GM11168 (cell line): ENCODE results near the gene MAG.
"Not testable (repeated sequence)": the region's sequence is repeated elsewhere in the genome, so short reads cannot be mapped to it uniquely, and the experiment has no call there.

Experiments
- in situ Hi-C: fragments of 300-500 bp; cut with MboI; formaldehyde crosslinking; loops from one replicate; pipeline ENCODE4 v1.12.0; 2022; ENCODE audit warnings: low sequenced_read_pairs; ENCODE audit not compliant: unreplicated experiment

Gene MAG

DNA sequence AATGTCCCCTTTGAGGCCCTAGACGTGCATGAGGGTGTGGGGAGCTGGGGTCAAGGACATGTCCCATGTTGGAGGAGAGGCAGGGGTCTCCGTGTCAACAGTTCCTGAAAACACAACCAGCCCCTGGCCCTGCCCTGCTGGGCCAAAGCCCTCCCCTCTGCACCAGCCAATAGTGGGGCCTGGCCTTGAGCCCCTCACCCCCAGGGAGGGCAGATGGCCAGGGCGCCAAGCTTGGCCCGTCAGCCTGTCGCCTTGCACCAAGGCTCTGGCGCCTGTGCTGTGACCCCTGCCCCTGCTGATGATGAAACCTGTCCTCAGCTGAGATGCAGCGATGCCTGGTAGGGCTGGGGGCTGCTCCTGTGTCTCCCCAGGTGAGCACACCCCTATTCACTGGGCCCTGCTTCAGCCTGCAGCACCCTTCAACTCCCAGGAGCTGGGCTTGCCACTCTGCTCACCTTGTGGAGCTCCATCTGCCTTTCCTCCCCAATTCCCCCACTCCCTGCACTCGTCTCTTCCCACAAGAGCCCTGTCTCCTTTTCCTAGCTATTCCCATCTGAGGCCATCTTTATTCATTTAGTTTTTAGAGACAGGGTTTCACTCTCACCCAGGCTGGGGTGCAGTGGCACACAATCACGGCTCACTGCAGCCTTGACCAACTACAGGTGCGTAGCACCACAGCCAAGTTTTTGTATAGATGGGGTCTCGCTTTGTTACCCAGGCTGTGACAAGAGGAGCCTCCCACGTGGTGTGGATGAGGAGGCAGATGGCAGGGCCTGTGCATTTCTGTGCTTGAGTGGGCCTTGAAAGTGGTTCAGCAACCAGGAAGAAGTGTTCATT, 11.8 kb upstream of the MAG start:
- in situ Hi-C loops = no loop called here

GRCh38 chr19:35281303-35281702, 10.7 kb upstream of the MAG start:
- in situ Hi-C loops = no loop called here

- in situ Hi-C loops = no loop called here
Measured at GRCh38 chr19:35284153-35285094, 7.5 kb upstream of the MAG start.

GRCh38 chr19:35285095-35285449, 6.9 kb upstream of the MAG start:
- in situ Hi-C loops = no loop called here

GRCh38 chr19:35285465-35285864, 6.5 kb upstream of the MAG start:
- in situ Hi-C loops = not testable (repeated sequence)

- in situ Hi-C loops = not testable (repeated sequence)
Measured at GRCh38 chr19:35286101-35286500, 5.9 kb upstream of the MAG start.

GRCh38 chr19:35287713-35288112, 4.2 kb upstream of the MAG start:
- in situ Hi-C loops = no loop called here

- in situ Hi-C loops = no loop called here
Measured at GRCh38 chr19:35288331-35288730, 3.6 kb upstream of the MAG start.

GRCh38 chr19:35288906-35289305, 3.1 kb upstream of the MAG start:
- in situ Hi-C loops = no loop called here

DNA sequence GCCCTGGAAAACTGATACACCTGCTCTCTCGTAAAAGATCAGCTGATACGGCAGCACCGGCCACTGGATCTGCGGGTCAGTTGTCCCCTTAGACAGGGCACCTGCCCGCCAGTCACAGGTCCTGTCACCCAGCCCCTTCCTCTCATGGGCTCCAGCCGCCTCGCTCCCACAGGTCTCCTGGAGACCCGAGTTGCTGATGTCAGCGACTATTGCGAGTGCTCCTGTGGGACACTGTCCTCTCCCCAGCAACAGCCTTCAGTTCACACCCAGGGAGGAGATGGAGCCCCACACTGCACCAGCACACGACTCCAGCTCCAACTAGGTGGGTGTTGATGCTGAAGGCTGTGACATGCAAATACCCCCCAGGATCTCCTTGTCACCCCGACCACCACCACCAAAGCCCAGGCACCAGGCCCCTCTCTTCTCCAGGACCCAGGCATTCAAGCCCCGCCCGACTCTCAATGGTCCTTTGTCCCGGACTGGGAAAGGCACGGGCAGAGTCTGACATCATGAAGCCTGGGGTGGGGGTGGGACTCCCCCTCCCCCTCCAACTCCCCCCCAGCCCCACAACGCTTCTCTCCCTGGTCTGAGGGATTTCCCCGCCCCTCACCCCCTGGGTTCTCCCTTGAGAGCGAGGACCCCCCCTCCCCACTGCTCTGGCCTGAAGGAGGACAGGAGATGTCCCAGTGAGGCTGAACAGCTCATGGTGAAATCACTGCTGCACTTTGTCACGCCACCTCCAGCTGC, 1.4 kb upstream of the MAG start:
- in situ Hi-C loops = no loop called here

DNA sequence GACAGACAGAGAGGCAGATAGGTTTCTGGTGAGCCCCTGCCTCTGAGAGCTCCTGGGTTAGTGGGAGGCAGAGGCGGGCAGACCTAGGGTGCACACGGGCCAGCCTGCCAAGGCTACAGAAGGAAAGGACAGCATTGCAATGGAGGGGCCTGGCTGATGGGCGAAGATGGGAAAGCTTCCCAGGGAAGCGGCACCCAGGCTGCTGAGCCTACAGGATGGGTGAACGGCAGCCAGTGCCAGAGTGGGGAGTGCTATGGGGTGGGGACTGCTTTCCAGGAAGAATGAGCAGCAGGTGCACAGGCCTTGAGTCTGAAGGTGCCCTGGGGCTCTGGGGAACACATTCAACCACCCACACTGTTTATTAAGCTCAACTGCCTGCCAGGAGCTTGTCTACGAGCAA, 702 bp upstream of the MAG start:
- in situ Hi-C loops = no loop called here

- in situ Hi-C loops = no loop called here
Measured at GRCh38 chr19:35292421-35293362, 731 bp downstream of the MAG start.

DNA sequence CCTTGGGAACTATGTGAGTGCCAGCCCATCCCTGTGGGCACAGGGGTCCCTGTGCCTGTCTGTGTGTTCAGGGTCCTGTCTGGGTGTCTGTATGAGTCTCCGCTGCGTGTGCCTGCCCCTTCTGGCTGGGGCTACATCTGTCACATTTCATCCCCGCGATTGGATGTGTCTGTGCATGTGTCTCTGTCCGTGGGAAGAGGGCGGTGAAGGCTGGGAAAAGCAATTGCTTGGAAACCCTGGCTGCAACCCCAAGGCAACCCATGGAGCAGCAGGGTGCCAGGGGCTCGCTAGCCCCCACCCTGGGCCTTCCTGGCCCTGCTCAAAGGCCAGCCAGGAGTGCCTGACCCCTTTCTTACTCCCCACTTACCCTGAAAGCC, 1.4 kb downstream of the MAG start:
- in situ Hi-C loops = no loop called here

- in situ Hi-C loops = no loop called here
Measured at GRCh38 chr19:35293808-35294207, 1.8 kb downstream of the MAG start.

DNA sequence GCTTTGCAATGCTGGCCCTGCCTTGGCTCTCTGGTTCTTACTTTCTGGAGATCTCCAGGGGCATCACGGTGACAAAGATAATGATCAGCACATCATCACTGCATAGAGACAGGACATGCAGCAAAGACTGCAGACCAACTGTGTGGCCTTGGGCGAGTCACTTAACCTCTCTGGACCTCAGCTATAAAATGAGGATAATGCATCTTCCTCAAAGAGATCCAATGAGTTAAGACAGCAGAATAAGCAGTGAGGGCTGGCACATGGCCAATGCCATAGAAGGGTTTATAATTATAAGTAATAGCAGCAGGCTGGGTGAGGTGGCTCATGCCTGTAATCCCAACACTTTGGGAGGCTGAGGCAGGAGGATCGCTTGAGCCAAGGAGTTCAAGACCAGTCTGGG, 2.4 kb downstream of the MAG start:
- in situ Hi-C loops = no loop called here

DNA sequence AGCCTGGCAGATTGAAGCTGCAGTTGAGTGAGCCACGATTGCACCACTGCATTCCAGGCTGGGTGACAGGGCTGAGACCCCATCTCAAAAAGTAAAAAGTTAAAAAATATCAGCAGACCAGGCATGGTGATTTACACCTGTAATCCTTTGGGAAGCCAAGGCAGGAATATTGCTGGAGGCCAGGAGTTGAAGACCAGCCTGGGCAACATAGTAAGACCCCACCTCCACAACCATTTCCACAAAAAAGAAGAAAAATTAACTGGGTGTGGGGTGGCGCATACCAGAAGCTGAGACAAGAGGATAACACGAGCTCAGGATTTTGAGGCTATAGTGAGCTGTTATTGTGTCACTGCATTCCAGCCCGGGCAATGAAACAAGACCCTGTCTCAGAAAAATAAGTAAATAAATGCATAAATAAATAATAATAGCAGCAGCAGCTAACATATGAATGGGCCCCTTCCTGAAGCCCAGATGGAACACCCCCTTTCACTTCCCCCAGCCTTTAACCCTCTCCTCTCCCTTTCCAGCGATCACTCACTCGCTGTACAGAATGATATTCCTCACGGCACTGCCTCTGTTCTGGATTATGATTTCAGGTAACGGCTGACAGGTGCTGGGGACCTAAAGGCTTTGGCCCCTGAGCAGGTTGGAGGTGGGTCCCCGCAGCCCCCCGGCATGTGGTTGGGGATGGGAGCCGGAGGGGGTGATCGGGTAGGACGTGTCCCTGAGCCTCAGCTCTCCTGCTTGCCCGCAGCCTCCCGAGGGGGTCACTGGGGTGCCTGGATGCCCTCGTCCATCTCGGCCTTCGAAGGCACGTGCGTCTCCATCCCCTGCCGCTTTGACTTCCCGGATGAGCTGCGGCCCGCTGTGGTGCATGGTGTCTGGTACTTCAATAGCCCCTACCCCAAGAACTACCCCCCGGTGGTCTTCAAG, 3.2 kb downstream of the MAG start:
- in situ Hi-C loops = no loop called here

DNA sequence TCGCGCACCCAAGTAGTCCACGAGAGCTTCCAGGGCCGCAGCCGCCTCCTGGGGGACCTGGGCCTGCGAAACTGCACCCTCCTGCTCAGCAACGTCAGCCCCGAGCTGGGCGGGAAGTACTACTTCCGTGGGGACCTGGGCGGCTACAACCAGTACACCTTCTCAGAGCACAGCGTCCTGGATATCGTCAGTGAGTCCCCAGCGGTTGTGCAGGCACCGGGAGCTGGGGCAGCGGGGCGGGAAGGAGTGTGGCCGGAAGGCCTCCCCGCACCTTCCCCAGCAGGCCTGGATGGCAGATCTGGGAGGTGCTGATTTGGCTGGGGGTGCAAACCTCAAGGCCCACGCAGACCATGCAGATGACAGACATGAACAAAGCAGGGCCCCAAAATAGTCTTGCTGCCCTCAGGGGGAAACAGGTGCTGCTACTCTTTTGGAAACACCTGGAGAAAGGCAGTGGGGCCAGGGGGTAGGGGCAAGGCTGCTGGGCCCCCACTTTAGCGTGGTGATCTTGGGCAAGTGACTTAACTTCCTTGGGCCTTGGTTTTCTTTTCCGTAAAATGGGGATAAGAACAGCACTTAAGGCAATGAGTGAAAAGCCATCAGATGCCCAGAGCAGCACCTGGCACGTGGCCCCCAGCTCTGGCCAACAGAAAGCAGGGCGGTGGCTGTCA, 4.0 kb downstream of the MAG start:
- in situ Hi-C loops = no loop called here
